Neural progenitor cell (in vitro differentiated cells): ENCODE results near the gene ADH4. TPM values are rescaled to one million over a fixed set of nuclear protein-coding genes. Genes with fewer than 3 reads are reported as not detected.

Experiments used
- DNase-seq: peaks from one replicate; pipeline ENCODE4 v3.0.0-alpha.2; 2016; ENCODE audit warnings: low spot score
- H2AFZ ChIP-seq: fragments of 200-600 bp; sonication (generic); replicated peaks from 2 replicates; pipeline ENCODE4 v1.6.1; 2016; ENCODE audit warnings: antibody characterized with exemption
- H3F3A ChIP-seq: fragments of 200-600 bp; sonication (generic); 2 replicates; pipeline ENCODE4 v1.6.1; 2016; ENCODE audit warnings: antibody characterized with exemption, low read depth
- H3K27ac ChIP-seq: fragments of 200-600 bp; sonication (generic); 2 replicates; pipeline ENCODE4 v1.5.1; 2016; ENCODE audit warnings: mild to moderate bottlenecking
- H3K27me3 ChIP-seq: fragments of 200-600 bp; sonication (generic); 2 replicates; pipeline ENCODE4 v1.6.1; 2016; ENCODE audit warnings: mild to moderate bottlenecking, moderate library complexity
- H3K36me3 ChIP-seq: fragments of 200-600 bp; sonication (generic); 2 replicates; pipeline ENCODE4 v1.5.1; 2016
- H3K4me1 ChIP-seq: fragments of 200-600 bp; sonication (generic); 2 replicates; pipeline ENCODE4 v1.6.1; 2016; ENCODE audit warnings: mixed run types
- H3K4me2 ChIP-seq: fragments of 200-600 bp; sonication (generic); 2 replicates; pipeline ENCODE4 v1.6.1; 2016
- H3K4me3 ChIP-seq: fragments of 200-600 bp; sonication (generic); 2 replicates; pipeline ENCODE4 v1.5.1; 2016
- H3K79me2 ChIP-seq: fragments of 200-600 bp; sonication (generic); 2 replicates; pipeline ENCODE4 v1.6.1; 2016; ENCODE audit warnings: low read depth
- H3K9ac ChIP-seq: fragments of 200-600 bp; sonication (generic); 2 replicates; pipeline ENCODE4 v1.6.1; 2016
- H3K9me3 ChIP-seq: fragments of 200-600 bp; sonication (generic); 2 replicates; pipeline ENCODE4 v1.5.1; 2016; ENCODE audit warnings: low read depth
- H4K20me1 ChIP-seq: fragments of 200-600 bp; sonication (generic); 2 replicates; pipeline ENCODE4 v1.6.1; 2016; ENCODE audit warnings: low read depth
- H3K27ac Mint-ChIP-seq: 3 replicates; pipeline ENCODE4 v1.8.0; 2021; ENCODE audit warnings: mixed read lengths
- H3K27me3 Mint-ChIP-seq: 2 replicates; pipeline ENCODE4 v1.8.0; 2022; ENCODE audit warnings: low read depth, mild to moderate bottlenecking, inconsistent platforms, moderate library complexity, mixed read lengths; ENCODE audit not compliant: insufficient read depth
- H3K36me3 Mint-ChIP-seq: 3 replicates; pipeline ENCODE4 v1.8.0; 2021; ENCODE audit warnings: mixed read lengths
- H3K4me1 Mint-ChIP-seq: 3 replicates; pipeline ENCODE4 v1.8.0; 2021; ENCODE audit warnings: mixed read lengths
- H3K4me3 Mint-ChIP-seq: 3 replicates; pipeline ENCODE4 v1.8.0; 2021; ENCODE audit warnings: mild to moderate bottlenecking, moderate library complexity, mixed read lengths
- H3K9me3 Mint-ChIP-seq: 3 replicates; pipeline ENCODE4 v1.8.0; 2020; ENCODE audit warnings: mixed read lengths
- CTCF ChIP-seq: fragments of 200-600 bp; sonication (generic); IDR thresholded peaks from 2 replicates; pipeline ENCODE4 v1.5.1; 2017; ENCODE audit warnings: antibody characterized with exemption, mild to moderate bottlenecking
- EZH2 ChIP-seq: fragments of 200-600 bp; sonication (generic); IDR thresholded peaks from 2 replicates; pipeline ENCODE4 v1.6.1; 2017; ENCODE audit warnings: antibody characterized with exemption, mild to moderate bottlenecking, moderate library complexity
- EZH2phosphoT487 ChIP-seq: fragments of 200-600 bp; sonication (generic); IDR thresholded peaks from 2 replicates; pipeline ENCODE4 v1.6.1; 2017; ENCODE audit warnings: antibody characterized with exemption
- total RNA-seq: library from RNA; depleted of rRNA; stranded (reverse); fragments of >200 nt; gene quantifications from 2 replicates; pipeline ENCODE4 v1.2.3, GENCODE V29; 2015; ENCODE audit warnings: low replicate concordance

ADH4 gene
- total RNA-seq, 1 donor from 2014 or later, result not detected

- Histone ChIP-seq H3K27ac (no peak overlapping the region), H4K20me1 (no peaks in the 10 kb centered on the region), H3F3A (no peaks in the 10 kb centered on the region), H3K4me2 (no peak overlapping the region), H3K9me3 (no peaks in the 10 kb centered on the region), H3K27me3 (no peaks in the 10 kb centered on the region), H3K9ac (no peak overlapping the region), H3K4me1 (no peaks in the 10 kb centered on the region), H3K36me3 (no peaks in the 10 kb centered on the region), H2AFZ (no peak overlapping the region), H3K79me2 (no peaks in the 10 kb centered on the region), H3K4me3 (no peak overlapping the region)
- no peak overlapping the region for H3K4me3 Mint-ChIP-seq
- peaks cover 5% of the 10 kb centered on the region for H3K9me3 Mint-ChIP-seq
- no peaks in the 10 kb centered on the region for H3K4me1 Mint-ChIP-seq
- peaks cover 2% of the 10 kb centered on the region for H3K27me3 Mint-ChIP-seq
- peaks cover 3% of the 10 kb centered on the region for H3K36me3 Mint-ChIP-seq
- DNase-seq, result no peak
- no peak overlapping the region for H3K27ac Mint-ChIP-seq
- TF ChIP-seq CTCF (no peak), EZH2 (no peak), EZH2phosphoT487 (no peak)
These were observed 35.1 kb upstream of the ADH4 start for GRCh38 chr4:99179178-99179577.

GRCh38 chr4:99166544-99166943, 22.4 kb upstream of the ADH4 start:
- H3K9me3 ChIP-seq, result no peaks in the 10 kb centered on the region
- no peak for DNase-seq
- no peaks in the 10 kb centered on the region for H4K20me1 ChIP-seq
- no peaks in the 10 kb centered on the region for H3K36me3 ChIP-seq
- no peaks in the 10 kb centered on the region for H3K27me3 ChIP-seq
- H3K4me2 ChIP-seq, result no peak overlapping the region
- H3F3A ChIP-seq, result no peaks in the 10 kb centered on the region
- H3K27ac Mint-ChIP-seq, result no peak overlapping the region
- H3K4me1 ChIP-seq, result no peaks in the 10 kb centered on the region
- no peaks in the 10 kb centered on the region for H3K27me3 Mint-ChIP-seq
- no peaks in the 10 kb centered on the region for H3K4me1 Mint-ChIP-seq
- TF ChIP-seq CTCF, result no peak
- no peaks in the 10 kb centered on the region for H3K36me3 Mint-ChIP-seq
- no peak overlapping the region for H3K4me3 ChIP-seq
- H3K79me2 ChIP-seq, result no peaks in the 10 kb centered on the region
- H3K9me3 Mint-ChIP-seq, result peaks cover 3% of the 10 kb centered on the region
- no peak overlapping the region for H3K4me3 Mint-ChIP-seq
- no peak overlapping the region for H3K27ac ChIP-seq
- H2AFZ ChIP-seq, result no peak overlapping the region
- H3K9ac ChIP-seq, result no peak overlapping the region

GRCh38 chr4:99165978-99166377, 21.9 kb upstream of the ADH4 start:
- no peak overlapping the region for H3K4me3 Mint-ChIP-seq
- no peak for DNase-seq
- Histone ChIP-seq H2AFZ (no peak overlapping the region), H3K4me1 (no peaks in the 10 kb centered on the region), H4K20me1 (no peaks in the 10 kb centered on the region), H3K9me3 (no peaks in the 10 kb centered on the region), H3K36me3 (no peaks in the 10 kb centered on the region), H3K4me3 (no peak overlapping the region), H3K79me2 (no peaks in the 10 kb centered on the region), H3K27me3 (no peaks in the 10 kb centered on the region), H3K9ac (no peak overlapping the region), H3F3A (no peaks in the 10 kb centered on the region), H3K4me2 (no peak overlapping the region), H3K27ac (no peak overlapping the region)
- no peaks in the 10 kb centered on the region for H3K27me3 Mint-ChIP-seq
- TF ChIP-seq EZH2phosphoT487 (no peak), CTCF (no peak), EZH2 (no peak)
- H3K9me3 Mint-ChIP-seq, result peaks cover 3% of the 10 kb centered on the region
- no peaks in the 10 kb centered on the region for H3K4me1 Mint-ChIP-seq
- no peak overlapping the region for H3K27ac Mint-ChIP-seq
- no peaks in the 10 kb centered on the region for H3K36me3 Mint-ChIP-seq
